ENCODE results near the gene RHOF.

- TF ChIP-seq CTCF (IDR thresholded peaks at IDR 0.05) (no peak), POLR2A (IDR thresholded peaks at IDR 0.05) (no peak)
These were observed 3.4 kb downstream of the RHOF start for GRCh38 chr12:121789800-121790728.

Measured in adrenal gland (tissue), 5 donors.